ENCODE data around the gene RGPD5. TPM values are rescaled to one million over a fixed set of nuclear protein-coding genes. Genes with fewer than 3 reads are reported as not detected.
"Not testable (repeated sequence)": the region's sequence is repeated elsewhere in the genome, so short reads cannot be mapped to it uniquely, and the experiment has no call there.

Gene RGPD5
- total RNA-seq, 2 experiments from 2014 or later, result 22.2 to 27.9 TPM

- not testable (repeated sequence) for H3K9me3 Mint-ChIP-seq, H3K4me3 Mint-ChIP-seq, DNase-seq, H3K27ac Mint-ChIP-seq, H3K4me1 Mint-ChIP-seq, H3K36me3 Mint-ChIP-seq, H3K27me3 Mint-ChIP-seq
Observed at GRCh38 chr2:109871129-109871751, 77.1 kb downstream of the RGPD5 start.

- not testable (repeated sequence) for H3K4me3 Mint-ChIP-seq, H3K27ac Mint-ChIP-seq, DNase-seq, H3K4me1 Mint-ChIP-seq, H3K27me3 Mint-ChIP-seq, H3K9me3 Mint-ChIP-seq, H3K36me3 Mint-ChIP-seq
Observed at GRCh38 chr2:109876625-109877024, 82.5 kb downstream of the RGPD5 start.

- not testable (repeated sequence) for DNase-seq, H3K36me3 Mint-ChIP-seq, H3K27ac Mint-ChIP-seq, H3K4me3 Mint-ChIP-seq, H3K4me1 Mint-ChIP-seq, H3K27me3 Mint-ChIP-seq, H3K9me3 Mint-ChIP-seq
Observed at GRCh38 chr2:109882112-109882511, 88.0 kb downstream of the RGPD5 start.

- not testable (repeated sequence) for H3K27me3 Mint-ChIP-seq, H3K4me1 Mint-ChIP-seq, DNase-seq
Observed at GRCh38 chr2:109888414-109888813, 94.3 kb downstream of the RGPD5 start.

GRCh38 chr2:109889909-109890308, 95.8 kb downstream of the RGPD5 start:
- not testable (repeated sequence) for H3K36me3 Mint-ChIP-seq, H3K4me1 Mint-ChIP-seq, DNase-seq, H3K9me3 Mint-ChIP-seq, H3K27ac Mint-ChIP-seq, H3K27me3 Mint-ChIP-seq, H3K4me3 Mint-ChIP-seq

More at GRCh38 chr2:109888414-109888813, 94.3 kb downstream of the RGPD5 start:
- H3K27ac Mint-ChIP-seq, H3K4me3 Mint-ChIP-seq, H3K9me3 Mint-ChIP-seq, H3K36me3 Mint-ChIP-seq: not testable (repeated sequence)

- not testable (repeated sequence) for H3K4me1 Mint-ChIP-seq, H3K4me3 Mint-ChIP-seq, H3K27me3 Mint-ChIP-seq, DNase-seq, H3K9me3 Mint-ChIP-seq, H3K27ac Mint-ChIP-seq, H3K36me3 Mint-ChIP-seq
Observed at GRCh38 chr2:109891024-109891423, 96.9 kb downstream of the RGPD5 start.

- H3K27me3 Mint-ChIP-seq, H3K36me3 Mint-ChIP-seq, H3K9me3 Mint-ChIP-seq, DNase-seq, H3K4me1 Mint-ChIP-seq, H3K27ac Mint-ChIP-seq, H3K4me3 Mint-ChIP-seq: not testable (repeated sequence)
Observed at GRCh38 chr2:109893736-109894135, 99.6 kb downstream of the RGPD5 start.

- not testable (repeated sequence) for H3K27ac Mint-ChIP-seq, DNase-seq, H3K36me3 Mint-ChIP-seq, H3K4me1 Mint-ChIP-seq, H3K4me3 Mint-ChIP-seq, H3K27me3 Mint-ChIP-seq, H3K9me3 Mint-ChIP-seq
Observed at GRCh38 chr2:109894141-109894540, 100.0 kb downstream of the RGPD5 start.

- not testable (repeated sequence) for H3K27ac Mint-ChIP-seq, H3K4me3 Mint-ChIP-seq, DNase-seq, H3K36me3 Mint-ChIP-seq, H3K9me3 Mint-ChIP-seq, H3K4me1 Mint-ChIP-seq, H3K27me3 Mint-ChIP-seq
Observed at GRCh38 chr2:109895090-109895869, 101.2 kb downstream of the RGPD5 start.

GRCh38 chr2:109896212-109896611, 102.1 kb downstream of the RGPD5 start:
- not testable (repeated sequence) for H3K4me1 Mint-ChIP-seq, H3K9me3 Mint-ChIP-seq, H3K36me3 Mint-ChIP-seq, H3K27me3 Mint-ChIP-seq, DNase-seq, H3K4me3 Mint-ChIP-seq, H3K27ac Mint-ChIP-seq

- H3K9me3 Mint-ChIP-seq, DNase-seq, H3K36me3 Mint-ChIP-seq, H3K27ac Mint-ChIP-seq, H3K27me3 Mint-ChIP-seq, H3K4me1 Mint-ChIP-seq, H3K4me3 Mint-ChIP-seq: not testable (repeated sequence)
Observed at GRCh38 chr2:109897769-109898461, 103.8 kb downstream of the RGPD5 start.

GRCh38 chr2:109898462-109899336, 104.6 kb downstream of the RGPD5 start, which contains the start of gene LIMS3:
TSS of gene LIMS3 (plus strand) at chr2:109898688. CDS start at chr2:109898729, 41 bp downstream.
- H3K27me3 Mint-ChIP-seq, H3K36me3 Mint-ChIP-seq, DNase-seq, H3K27ac Mint-ChIP-seq, H3K4me1 Mint-ChIP-seq, H3K9me3 Mint-ChIP-seq, H3K4me3 Mint-ChIP-seq: not testable (repeated sequence)

- not testable (repeated sequence) for H3K27me3 Mint-ChIP-seq, H3K9me3 Mint-ChIP-seq, H3K4me3 Mint-ChIP-seq, H3K36me3 Mint-ChIP-seq, H3K4me1 Mint-ChIP-seq, DNase-seq, H3K27ac Mint-ChIP-seq
Observed at GRCh38 chr2:109905796-109906195, 111.7 kb downstream of the RGPD5 start.
